ENCODE results near the gene CYFIP1.

GRCh38 chr15:22954326-22954725, 25.8 kb downstream of the CYFIP1 start:
- no peak for TF ChIP-seq RAD21 (IDR thresholded peaks at IDR 0.05; ENCODE audit: insufficient read depth, low read depth, low read length)
- TF ChIP-seq CTCF (IDR thresholded peaks at IDR 0.05 in 2 of 3, conservative IDR thresholded peaks at IDR 0.05 in 1 of 3; ENCODE audit: control insufficient read depth in 2 of 3, extremely low read depth in 1 of 3, insufficient read depth in 1 of 3, low read depth in 3 of 3, low read length in 3 of 3): no peak
- no peak for TF ChIP-seq SREBF2 (IDR thresholded peaks at IDR 0.05; ENCODE audit: low read length)
- TF ChIP-seq POLR2A (IDR thresholded peaks at IDR 0.05; ENCODE audit: low read depth, low read length): no peak
- no peak for TF ChIP-seq EZH2 (IDR thresholded peaks at IDR 0.05; ENCODE audit: borderline replicate concordance, control insufficient read depth, low read depth, low read length)
- TF ChIP-seq FOS (IDR thresholded peaks at IDR 0.05; ENCODE audit: borderline replicate concordance, extremely low read depth, insufficient read length): no peak
- no peak for TF ChIP-seq NR2C2 (IDR thresholded peaks at IDR 0.05; ENCODE audit: borderline replicate concordance, control insufficient read depth, insufficient read length, low read depth)
- no peak for TF ChIP-seq TAF1 (IDR thresholded peaks at IDR 0.05; ENCODE audit: borderline replicate concordance, low read depth, low read length)
- TF ChIP-seq SP1 (IDR thresholded peaks at IDR 0.05; ENCODE audit: low read depth, low read length): no peak
- TF ChIP-seq ZBTB11 (CRISPR knock-in tag; IDR thresholded peaks at IDR 0.05): no peak
- no peak for TF ChIP-seq GABPA (IDR thresholded peaks at IDR 0.05; ENCODE audit: low read depth)
- no peak for TF ChIP-seq BHLHE40 (IDR thresholded peaks at IDR 0.05; ENCODE audit: borderline replicate concordance in 1 of 2, low read depth in 2 of 2, low read length in 1 of 2)
- TF ChIP-seq NFYA (IDR thresholded peaks at IDR 0.05; ENCODE audit: borderline replicate concordance, low read depth, low read length): no peak

All from GM12878 (cell line).